OCI-LY1 (cell line): ENCODE results near the gene TMEM18.

Experiments used
- H2AFZ ChIP-seq: fragments of 200-600 bp; sonication (generic), shearing (Covaris generic); 2 replicates; pipeline ENCODE4 v1.6.0; 2014; ENCODE audit warnings: antibody characterized with exemption, mild to moderate bottlenecking, low read length
- H3F3A ChIP-seq: fragments of 200-600 bp; sonication (generic), shearing (Covaris generic); 2 replicates; pipeline ENCODE4 v1.6.0; 2014; ENCODE audit warnings: mild to moderate bottlenecking, antibody characterized with exemption, low read length, moderate library complexity; ENCODE audit not compliant: insufficient read depth
- H3K27ac ChIP-seq: fragments of 200-600 bp; sonication (generic); 2 replicates; pipeline ENCODE4 v1.5.1; 2014; ENCODE audit warnings: low read length, mixed run types, mild to moderate bottlenecking, low read depth; ENCODE audit not compliant: poor library complexity, severe bottlenecking
- H3K27me3 ChIP-seq: fragments of 200-600 bp; sonication (generic); 2 replicates; pipeline ENCODE4 v1.6.0; 2014; ENCODE audit warnings: antibody characterized with exemption, mild to moderate bottlenecking, low read length, moderate library complexity; ENCODE audit not compliant: insufficient read depth
- H3K36me3 ChIP-seq: fragments of 200-600 bp; sonication (generic); 2 replicates; pipeline ENCODE4 v1.6.1; 2014; ENCODE audit warnings: mild to moderate bottlenecking, antibody characterized with exemption, low read length, moderate library complexity, mixed read lengths; ENCODE audit not compliant: insufficient read depth
- H3K4me1 ChIP-seq: fragments of 200-600 bp; sonication (generic); 2 replicates; pipeline ENCODE4 v1.5.1; 2014; ENCODE audit warnings: mild to moderate bottlenecking, low read length, moderate library complexity; ENCODE audit not compliant: insufficient read depth, severe bottlenecking
- H3K4me2 ChIP-seq: fragments of 200-600 bp; sonication (generic), shearing (Covaris generic); 2 replicates; pipeline ENCODE4 v1.6.1; 2014; ENCODE audit warnings: low read length
- H3K4me3 ChIP-seq: fragments of 200-600 bp; sonication (generic); 2 replicates; pipeline ENCODE4 v1.5.1; 2014; ENCODE audit warnings: low read length, low read depth, mild to moderate bottlenecking, mixed read lengths; ENCODE audit not compliant: poor library complexity, severe bottlenecking
- H3K79me2 ChIP-seq: fragments of 200-600 bp; shearing (Covaris generic); 2 replicates; pipeline ENCODE4 v1.6.1; 2016; ENCODE audit warnings: mixed run types, low read length, mixed read lengths; ENCODE audit not compliant: insufficient read depth
- H3K9ac ChIP-seq: fragments of 200-600 bp; sonication (generic), shearing (Covaris generic); 2 replicates; pipeline ENCODE4 v1.6.1; 2014; ENCODE audit warnings: mild to moderate bottlenecking, low read length, mixed read lengths
- H3K9me2 ChIP-seq: fragments of 200-600 bp; sonication (generic), shearing (Covaris generic); 2 replicates; pipeline ENCODE4 v1.6.1; 2014; ENCODE audit warnings: low read depth, mild to moderate bottlenecking, low read length, mixed read lengths
- H3K9me3 ChIP-seq: fragments of 200-600 bp; shearing (Covaris generic); 2 replicates; pipeline ENCODE4 v1.6.1; 2014; ENCODE audit warnings: low read length, mixed read lengths
- H4K20me1 ChIP-seq: fragments of 200-600 bp; sonication (generic), shearing (Covaris generic); 2 replicates; pipeline ENCODE4 v1.6.0; 2016; ENCODE audit warnings: mild to moderate bottlenecking, low read length; ENCODE audit not compliant: insufficient read depth
- EZH2 ChIP-seq: fragments of 200-600 bp; sonication (generic), shearing (Covaris generic); IDR thresholded peaks from 2 replicates; pipeline ENCODE4 v1.8.0; 2017; ENCODE audit warnings: borderline replicate concordance, mixed run types, mild to moderate bottlenecking, antibody characterized with exemption, low read length, moderate library complexity, mixed read lengths
- TF ChIP-seq, protein P1 (sequence below): fragments of 200-600 bp; sonication (generic), shearing (Covaris generic); IDR thresholded peaks from 2 replicates; pipeline ENCODE4 v1.5.1; 2017; ENCODE audit warnings: mild to moderate bottlenecking, antibody characterized with exemption, low read length, moderate library complexity, mixed read lengths

TMEM18 gene

DNA sequence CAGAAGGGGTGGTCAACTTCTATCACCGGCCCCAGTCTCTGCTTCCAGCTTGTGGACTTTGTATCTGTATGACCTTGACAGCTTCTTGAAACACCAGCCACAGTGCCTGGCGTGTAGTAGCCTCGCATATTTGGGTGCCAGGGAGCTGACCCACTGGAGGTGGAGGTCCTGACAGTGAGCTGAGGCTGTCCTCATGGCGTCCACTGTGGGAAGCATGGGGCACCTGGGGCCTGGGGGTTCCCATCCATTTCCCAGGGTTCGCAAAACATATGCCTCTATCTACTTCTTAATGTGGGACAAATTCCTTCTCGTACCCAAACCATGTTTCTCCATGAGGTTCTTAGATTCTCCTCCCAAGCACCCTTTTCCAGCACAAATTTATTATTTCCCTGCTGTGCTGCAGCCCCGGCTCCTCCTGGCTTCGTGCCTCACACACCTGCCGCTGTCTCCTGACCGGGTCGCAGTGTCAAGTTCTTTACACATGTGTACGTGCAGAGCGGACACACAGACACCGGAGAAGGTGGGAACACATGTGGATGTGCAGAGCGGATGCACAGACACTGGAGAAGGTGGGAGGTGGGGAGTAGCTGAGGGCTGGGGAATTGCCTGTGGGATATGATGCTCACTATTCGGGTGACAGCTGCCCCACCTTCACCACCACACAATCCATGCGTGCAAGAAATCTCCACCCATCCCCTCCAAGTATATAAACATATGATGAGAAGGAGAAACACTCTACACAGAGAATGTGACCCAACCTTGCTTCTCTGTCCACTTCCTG, 23.4 kb downstream of the TMEM18 start:
- H3K9ac ChIP-seq = no peak overlapping the region
- no peak overlapping the region for H2AFZ ChIP-seq
- no peaks in the 10 kb centered on the region for H3F3A ChIP-seq
- H3K4me3 ChIP-seq = no peak overlapping the region
- H3K4me2 ChIP-seq = no peak overlapping the region
- no peak for TF ChIP-seq EZH2
- TF ChIP-seq, protein P1, sequence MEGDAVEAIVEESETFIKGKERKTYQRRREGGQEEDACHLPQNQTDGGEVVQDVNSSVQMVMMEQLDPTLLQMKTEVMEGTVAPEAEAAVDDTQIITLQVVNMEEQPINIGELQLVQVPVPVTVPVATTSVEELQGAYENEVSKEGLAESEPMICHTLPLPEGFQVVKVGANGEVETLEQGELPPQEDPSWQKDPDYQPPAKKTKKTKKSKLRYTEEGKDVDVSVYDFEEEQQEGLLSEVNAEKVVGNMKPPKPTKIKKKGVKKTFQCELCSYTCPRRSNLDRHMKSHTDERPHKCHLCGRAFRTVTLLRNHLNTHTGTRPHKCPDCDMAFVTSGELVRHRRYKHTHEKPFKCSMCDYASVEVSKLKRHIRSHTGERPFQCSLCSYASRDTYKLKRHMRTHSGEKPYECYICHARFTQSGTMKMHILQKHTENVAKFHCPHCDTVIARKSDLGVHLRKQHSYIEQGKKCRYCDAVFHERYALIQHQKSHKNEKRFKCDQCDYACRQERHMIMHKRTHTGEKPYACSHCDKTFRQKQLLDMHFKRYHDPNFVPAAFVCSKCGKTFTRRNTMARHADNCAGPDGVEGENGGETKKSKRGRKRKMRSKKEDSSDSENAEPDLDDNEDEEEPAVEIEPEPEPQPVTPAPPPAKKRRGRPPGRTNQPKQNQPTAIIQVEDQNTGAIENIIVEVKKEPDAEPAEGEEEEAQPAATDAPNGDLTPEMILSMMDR = no peak
- no peaks in the 10 kb centered on the region for H3K79me2 ChIP-seq
- H3K36me3 ChIP-seq = no peaks in the 10 kb centered on the region
- no peak overlapping the region for H3K27ac ChIP-seq
- no peaks in the 10 kb centered on the region for H4K20me1 ChIP-seq
- no peaks in the 10 kb centered on the region for H3K9me2 ChIP-seq
- no peaks in the 10 kb centered on the region for H3K9me3 ChIP-seq
- no peaks in the 10 kb centered on the region for H3K4me1 ChIP-seq
- peaks cover 7% of the 10 kb centered on the region; the same call in 1 of the 2 replicates for H3K27me3 ChIP-seq

DNA sequence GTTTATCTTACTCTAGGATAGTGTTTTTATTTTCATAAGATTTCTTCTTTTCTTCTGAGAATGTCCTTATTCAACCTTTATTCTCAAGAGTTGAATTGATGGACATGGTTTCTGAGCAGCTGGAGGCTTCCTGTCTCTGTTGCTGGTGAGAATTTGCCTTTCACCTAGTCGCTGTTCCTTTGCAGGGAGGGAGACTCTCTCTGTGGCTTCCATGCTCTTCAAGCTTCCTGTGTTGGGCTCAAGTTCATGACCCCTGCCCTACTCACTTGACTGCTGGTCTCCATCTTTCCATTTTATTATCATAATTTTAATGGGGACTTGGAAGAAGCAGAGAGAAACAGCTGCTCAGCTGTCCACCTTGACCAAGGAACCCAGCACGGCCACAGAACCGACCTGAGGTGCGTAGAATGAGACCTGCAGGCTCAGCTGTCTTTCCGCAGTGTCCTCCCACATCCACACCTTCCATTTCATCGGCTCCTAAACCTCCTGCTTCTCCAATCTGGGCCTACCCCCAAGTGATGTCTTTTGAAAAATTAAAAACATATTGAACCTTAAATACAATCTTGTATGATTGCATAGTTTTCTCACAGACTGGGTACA, 24.2 kb downstream of the TMEM18 start:
- peaks cover 7% of the 10 kb centered on the region; the same call in 1 of the 2 replicates for H3K27me3 ChIP-seq
- H3K4me1 ChIP-seq = no peaks in the 10 kb centered on the region
- H2AFZ ChIP-seq = no peak overlapping the region
- no peak overlapping the region for H3K9ac ChIP-seq
- no peaks in the 10 kb centered on the region for H3F3A ChIP-seq
- H3K79me2 ChIP-seq = no peaks in the 10 kb centered on the region
- H3K36me3 ChIP-seq = no peaks in the 10 kb centered on the region
- no peak overlapping the region for H3K4me3 ChIP-seq
- no peak overlapping the region for H3K27ac ChIP-seq
- H3K4me2 ChIP-seq = no peak overlapping the region
- no peaks in the 10 kb centered on the region for H3K9me2 ChIP-seq
- no peak for TF ChIP-seq EZH2
- TF ChIP-seq, protein P1 = no peak
- no peaks in the 10 kb centered on the region for H4K20me1 ChIP-seq
- H3K9me3 ChIP-seq = no peaks in the 10 kb centered on the region

DNA sequence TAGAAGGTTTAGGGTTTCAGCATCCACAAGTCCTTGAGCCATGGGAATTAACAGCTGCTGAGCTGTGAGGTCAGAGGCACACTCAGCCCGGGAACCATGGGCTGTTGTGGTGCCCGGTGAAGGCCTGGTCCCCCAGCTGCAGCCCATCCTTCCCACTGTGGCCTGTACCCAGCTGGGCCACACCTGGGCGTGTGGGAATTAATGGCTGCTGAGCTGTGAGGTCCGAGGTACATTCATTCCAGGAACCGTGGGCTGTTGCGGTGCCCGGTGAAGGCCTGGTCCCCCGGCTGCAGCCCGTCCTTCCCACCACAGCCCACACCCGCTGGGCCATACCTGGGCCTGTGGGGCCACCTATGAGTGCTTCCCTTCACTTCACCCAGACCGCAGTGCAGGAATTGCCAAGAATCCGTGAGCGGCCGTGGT, 25.2 kb downstream of the TMEM18 start:
- Histone ChIP-seq H3K4me3 (no peak overlapping the region), H4K20me1 (no peaks in the 10 kb centered on the region), H3K4me2 (no peak overlapping the region), H3K9me2 (no peaks in the 10 kb centered on the region), H3K36me3 (no peaks in the 10 kb centered on the region), H3K27me3 (peaks cover 7% of the 10 kb centered on the region; the same call in 1 of the 2 replicates), H3K4me1 (peaks cover 5% of the 10 kb centered on the region), H3K79me2 (no peaks in the 10 kb centered on the region), H3K9ac (no peak overlapping the region), H3K27ac (no peak overlapping the region), H2AFZ (no peak overlapping the region), H3K9me3 (no peaks in the 10 kb centered on the region), H3F3A (no peaks in the 10 kb centered on the region)
- TF ChIP-seq EZH2 = no peak
- TF ChIP-seq, protein P1 = no peak
